WTC11 (cell line): ENCODE measurements around the gene BPI. TPM values are rescaled to one million over a fixed set of nuclear protein-coding genes. Genes with fewer than 3 reads are reported as not detected.

Experiments used
- ATAC-seq: fragments of 200-7000 bp; cut with Tn5 transposase; 2 replicates; pipeline ENCODE4 v1.10.0; 2021; ENCODE audit warnings: mild to moderate bottlenecking, moderate library complexity
- CTCF ChIA-PET: fragments of 300-600 bp; sonication (Branson Sonifier 250); formaldehyde crosslinking; loops from one replicate; lab custom pipeline; 2021; ENCODE audit warnings: antibody characterized with exemption; lab: Charles Lee
- POLR2A ChIA-PET: fragments of 350-600 bp; sonication (Branson Sonifier 250); formaldehyde crosslinking; loops from one replicate; lab custom pipeline; 2021; ENCODE audit warnings: antibody characterized with exemption; lab: Charles Lee
- DNase-seq: peaks from one replicate; pipeline ENCODE4 v3.0.0; 2021; ENCODE audit warnings: low spot score
- H3K27ac Mint-ChIP-seq: 2 replicates; pipeline ENCODE4 v1.8.0; 2021; ENCODE audit warnings: mixed read lengths
- H3K27me3 Mint-ChIP-seq: 2 replicates; pipeline ENCODE4 v1.8.0; 2021; ENCODE audit warnings: low read depth, mild to moderate bottlenecking, moderate library complexity, mixed read lengths
- H3K36me3 Mint-ChIP-seq: 2 replicates; pipeline ENCODE4 v1.8.0; 2021; ENCODE audit warnings: mixed read lengths
- H3K4me1 Mint-ChIP-seq: 2 replicates; pipeline ENCODE4 v1.8.0; 2022; ENCODE audit warnings: mixed read lengths
- H3K4me3 Mint-ChIP-seq: 2 replicates; pipeline ENCODE4 v1.8.0; 2021; ENCODE audit warnings: mild to moderate bottlenecking, moderate library complexity, mixed read lengths
- H3K9me3 Mint-ChIP-seq: 2 replicates; pipeline ENCODE4 v1.8.0; 2021; ENCODE audit warnings: mixed read lengths
- ATF1 ChIP-seq: sonication (generic); formaldehyde crosslinking; IDR thresholded peaks from 2 replicates; pipeline ENCODE4 v1.8.1; 2023; ENCODE audit warnings: mild to moderate bottlenecking, moderate library complexity, missing genetic modification reagents
- CBFB ChIP-seq: sonication (generic); formaldehyde crosslinking; IDR thresholded peaks from 2 replicates; pipeline ENCODE4 v1.8.1; 2022; ENCODE audit warnings: mild to moderate bottlenecking, low read depth, missing genetic modification reagents
- CDX4 ChIP-seq: fragments of 250-450 bp; sonication (Bioruptor Pico); IDR thresholded peaks from 2 replicates; pipeline ENCODE4 v1.9.0; 2021; ENCODE audit warnings: moderate library complexity, mild to moderate bottlenecking, inconsistent platforms, borderline replicate concordance
- E2F1 ChIP-seq: sonication (generic); formaldehyde crosslinking; IDR thresholded peaks from 2 replicates; pipeline ENCODE4 v1.8.0; 2022; ENCODE audit warnings: mild to moderate bottlenecking, missing genetic modification reagents
- E2F5 ChIP-seq: sonication (generic); formaldehyde crosslinking; IDR thresholded peaks from 2 replicates; pipeline ENCODE4 v1.8.1; 2022; ENCODE audit warnings: mild to moderate bottlenecking, moderate library complexity, missing genetic modification reagents
- ETV6 ChIP-seq: sonication (generic); formaldehyde crosslinking; IDR thresholded peaks from 2 replicates; pipeline ENCODE4 v1.8.1; 2022; ENCODE audit warnings: mild to moderate bottlenecking, missing genetic modification reagents
- FOXP1 ChIP-seq: sonication (generic); formaldehyde crosslinking; IDR thresholded peaks from 2 replicates; pipeline ENCODE4 v1.8.0; 2022; ENCODE audit warnings: missing genetic modification reagents, mild to moderate bottlenecking, moderate library complexity, borderline replicate concordance
- GABPB1 ChIP-seq: sonication (generic); formaldehyde crosslinking; IDR thresholded peaks from 2 replicates; pipeline ENCODE4 v1.8.1; 2023; ENCODE audit warnings: mild to moderate bottlenecking, missing genetic modification reagents
- GTF2I ChIP-seq: fragments of 250-450 bp; sonication (Bioruptor Pico); conservative IDR thresholded peaks from 2 replicates; pipeline ENCODE4 v1.4.0; 2021; ENCODE audit warnings: mild to moderate bottlenecking
- HMGXB4 ChIP-seq: sonication (generic); formaldehyde crosslinking; IDR thresholded peaks from 2 replicates; pipeline ENCODE4 v1.8.1; 2023; ENCODE audit warnings: mild to moderate bottlenecking, moderate library complexity, missing genetic modification reagents
- JUN ChIP-seq: sonication (generic); formaldehyde crosslinking; IDR thresholded peaks from 2 replicates; pipeline ENCODE4 v1.8.0; 2023; ENCODE audit warnings: mild to moderate bottlenecking, missing genetic modification reagents
- MYBL2 ChIP-seq: sonication (generic); formaldehyde crosslinking; IDR thresholded peaks from 2 replicates; pipeline ENCODE4 v1.8.1; 2023; ENCODE audit warnings: mild to moderate bottlenecking, moderate library complexity, missing genetic modification reagents
- NFATC4 ChIP-seq: fragments of 250-450 bp; sonication (Bioruptor Pico); IDR thresholded peaks from 2 replicates; pipeline ENCODE4 v1.9.0; 2021; ENCODE audit warnings: mild to moderate bottlenecking
- NFYB ChIP-seq: sonication (generic); formaldehyde crosslinking; conservative IDR thresholded peaks from 2 replicates; pipeline ENCODE4 v1.8.0; 2022; ENCODE audit warnings: low read depth, missing genetic modification reagents
- NR1H2 ChIP-seq: sonication (generic); formaldehyde crosslinking; IDR thresholded peaks from 2 replicates; pipeline ENCODE4 v1.9.0; 2021; ENCODE audit warnings: mild to moderate bottlenecking, moderate library complexity, missing genetic modification reagents
- NR2C2 ChIP-seq: sonication (generic); formaldehyde crosslinking; IDR thresholded peaks from 2 replicates; pipeline ENCODE4 v1.8.0; 2022; ENCODE audit warnings: mild to moderate bottlenecking, missing genetic modification reagents
- NR3C1 ChIP-seq: sonication (generic); formaldehyde crosslinking; conservative IDR thresholded peaks from 2 replicates; pipeline ENCODE4 v1.8.1; 2023; ENCODE audit warnings: low read depth, mild to moderate bottlenecking, missing genetic modification reagents
- OVOL2 ChIP-seq: fragments of 250-450 bp; sonication (Bioruptor Pico); IDR thresholded peaks from 2 replicates; pipeline ENCODE4 v1.9.0; 2021; ENCODE audit warnings: mild to moderate bottlenecking, borderline replicate concordance
- STAT6 ChIP-seq: sonication (generic); formaldehyde crosslinking; conservative IDR thresholded peaks from 2 replicates; pipeline ENCODE4 v1.8.1; 2023; ENCODE audit warnings: mild to moderate bottlenecking, low read depth, missing genetic modification reagents, moderate library complexity
- TCF7 ChIP-seq: sonication (generic); formaldehyde crosslinking; IDR thresholded peaks from 2 replicates; pipeline ENCODE4 v1.8.0; 2022; ENCODE audit warnings: mild to moderate bottlenecking, low read depth, missing genetic modification reagents, moderate library complexity
- TP53 ChIP-seq: sonication (generic); formaldehyde crosslinking; IDR thresholded peaks from 2 replicates; pipeline ENCODE4 v1.8.1; 2023; ENCODE audit warnings: mild to moderate bottlenecking, missing genetic modification reagents
- ZBTB21 ChIP-seq: sonication (generic); formaldehyde crosslinking; IDR thresholded peaks from 2 replicates; pipeline ENCODE4 v1.8.1; 2023; ENCODE audit warnings: mild to moderate bottlenecking, missing genetic modification reagents, borderline replicate concordance
- ZNF121 ChIP-seq: sonication (generic); formaldehyde crosslinking; IDR thresholded peaks from 2 replicates; pipeline ENCODE4 v1.8.0; 2023; ENCODE audit warnings: missing genetic modification reagents
- ZNF317 ChIP-seq: sonication (generic); formaldehyde crosslinking; IDR thresholded peaks from 2 replicates; pipeline ENCODE4 v1.8.1; 2023; ENCODE audit warnings: low read depth, mild to moderate bottlenecking, moderate library complexity, missing genetic modification reagents, borderline replicate concordance
- ZNF425 ChIP-seq: fragments of 250-450 bp; sonication (Bioruptor Pico); conservative IDR thresholded peaks from 2 replicates; pipeline ENCODE4 v1.9.0; 2021; ENCODE audit warnings: mild to moderate bottlenecking
- ZNF671 ChIP-seq: fragments of 250-450 bp; sonication (Bioruptor Pico); IDR thresholded peaks from 2 replicates; pipeline ENCODE4 v1.8.0; 2021; ENCODE audit warnings: mild to moderate bottlenecking
- total RNA-seq: library from RNA; stranded (reverse); gene quantifications from 3 replicates; pipeline ENCODE4 v1.2.3, GENCODE V29; 2021

Gene BPI
- total RNA-seq, 1 experiment from 2014 or later = not detected

GRCh38 chr20:38271608-38272120 is 32.3 kb upstream of the BPI start:
- H3K27me3 Mint-ChIP-seq = peaks cover 2% of the 10 kb centered on the region
- peaks cover 11% of the 10 kb centered on the region for H3K9me3 Mint-ChIP-seq
- no peak for DNase-seq
- no peak overlapping the region for H3K4me3 Mint-ChIP-seq
- no peak overlapping the region for H3K27ac Mint-ChIP-seq
- H3K4me1 Mint-ChIP-seq = peaks cover 2% of the 10 kb centered on the region; the same call in 1 of the 2 replicates
- no peak for ATAC-seq
- H3K36me3 Mint-ChIP-seq = no peaks in the 10 kb centered on the region
- ChIA-PET POLR2A (no interaction called here), CTCF (interaction anchor here (1.9 kb wide), 1 partner anchor 34 kb away, joined by 4 read pairs; no protein-coding TSS in a partner anchor)
- TF ChIP-seq TP53 (CRISPR knock-in tag) (no peak), NR2C2 (CRISPR knock-in tag) (no peak), STAT6 (no peak), MYBL2 (CRISPR knock-in tag) (no peak), ATF1 (CRISPR knock-in tag) (no peak), GTF2I (CRISPR knock-in tag) (no peak), NR1H2 (CRISPR knock-in tag) (no peak), CBFB (CRISPR knock-in tag) (no peak), GABPB1 (CRISPR knock-in tag) (no peak), ZNF121 (CRISPR knock-in tag) (no peak)

- DNase-seq (no peak), ATAC-seq (no peak)
- Mint-ChIP-seq H3K4me3 (no peak overlapping the region), H3K4me1 (peaks cover 3% of the 10 kb centered on the region; the same call in 1 of the 2 replicates), H3K27ac (no peak overlapping the region), H3K9me3 (peaks cover 11% of the 10 kb centered on the region), H3K27me3 (peaks cover 2% of the 10 kb centered on the region), H3K36me3 (no peaks in the 10 kb centered on the region)
- TF ChIP-seq NR3C1 (CRISPR knock-in tag) (no peak), CDX4 (no peak), NFATC4 (CRISPR knock-in tag) (no peak), ZNF317 (no peak), FOXP1 (CRISPR knock-in tag) (no peak), CBFB (CRISPR knock-in tag) (no peak), NFYB (no peak), E2F1 (CRISPR knock-in tag) (no peak), HMGXB4 (CRISPR knock-in tag) (no peak), ZNF425 (CRISPR knock-in tag) (no peak), ZNF671 (no peak), ETV6 (CRISPR knock-in tag) (no peak), ZBTB21 (CRISPR knock-in tag) (no peak), E2F5 (CRISPR knock-in tag) (no peak), MYBL2 (CRISPR knock-in tag) (no peak), TP53 (CRISPR knock-in tag) (no peak), TCF7 (CRISPR knock-in tag) (no peak), JUN (no peak), OVOL2 (CRISPR knock-in tag) (no peak)
- ChIA-PET POLR2A (no interaction called here), CTCF (interaction anchor here (1.0 to 1.9 kb wide), 3 partner anchors 9 to 51 kb away, joined by 3 to 4 read pairs (median 4); no protein-coding TSS in a partner anchor)
Measured at GRCh38 chr20:38272398-38272797, 31.6 kb upstream of the BPI start.
